Activated CD4-positive, alpha-beta T cell treated with anti-CD3 and anti-CD28 coated beads, Interleukin-2, amount 10 ng/mL, durations not matched to agents 7 days and 5 days (primary cell): Measurements from ENCODE around the gene ABCC9. TPM values are rescaled to one million over a fixed set of nuclear protein-coding genes. Genes with fewer than 3 reads are reported as not detected.
"Not testable (repeated sequence)": the region's sequence is repeated elsewhere in the genome, so short reads cannot be mapped to it uniquely, and the experiment has no call there.

ENCODE experiments used
- CTCF ChIA-PET: fragments of 350-600 bp; sonication (Branson Sonifier 250); formaldehyde crosslinking; loops from one replicate; lab custom pipeline; 2021; ENCODE audit warnings: antibody characterized with exemption; lab: Charles Lee
- POLR2A ChIA-PET: fragments of 350-600 bp; sonication (Branson Sonifier 250); formaldehyde crosslinking; loops from one replicate; lab custom pipeline; 2021; ENCODE audit warnings: antibody characterized with exemption; lab: Charles Lee
- DNase-seq: peaks from one replicate; pipeline ENCODE4 v3.0.0-alpha.2; 2020
- H3K27ac Mint-ChIP-seq: one replicate; pipeline ENCODE4 v1.8.0; 2021; ENCODE audit warnings: mild to moderate bottlenecking, moderate library complexity, mixed read lengths
- H3K27me3 Mint-ChIP-seq: one replicate; pipeline ENCODE4 v1.8.0; 2021; ENCODE audit warnings: mixed read lengths
- H3K36me3 Mint-ChIP-seq: one replicate; pipeline ENCODE4 v1.8.0; 2021; ENCODE audit warnings: low read depth, mixed read lengths
- H3K4me1 Mint-ChIP-seq: one replicate; pipeline ENCODE4 v1.8.0; 2021; ENCODE audit warnings: mixed read lengths
- H3K4me3 Mint-ChIP-seq: one replicate; pipeline ENCODE4 v1.8.0; 2021; ENCODE audit warnings: mild to moderate bottlenecking, moderate library complexity, mixed read lengths
- H3K9me3 Mint-ChIP-seq: one replicate; pipeline ENCODE4 v1.8.0; 2021; ENCODE audit warnings: mixed read lengths
- total RNA-seq, 2 experiments: library from RNA; stranded (reverse); gene quantifications; one replicate each; pipeline ENCODE4 v1.2.3, GENCODE V29; 2021

ABCC9 gene
- total RNA-seq, 2 experiments from 2014 or later: not detected

- DNase-seq: no peak
- H3K9me3 Mint-ChIP-seq: no peaks in the 10 kb centered on the region
- no peak overlapping the region for H3K27ac Mint-ChIP-seq
- POLR2A ChIA-PET: no interaction called here
- no peaks in the 10 kb centered on the region for H3K4me1 Mint-ChIP-seq
- H3K27me3 Mint-ChIP-seq: peaks cover 2% of the 10 kb centered on the region
- no peak overlapping the region for H3K4me3 Mint-ChIP-seq
- CTCF ChIA-PET: no interaction called here
- no peaks in the 10 kb centered on the region for H3K36me3 Mint-ChIP-seq
Measured at GRCh38 chr12:21818627-21819026, 122.6 kb downstream of the ABCC9 start.

- CTCF ChIA-PET: no interaction called here
- Mint-ChIP-seq H3K9me3 (no peaks in the 10 kb centered on the region), H3K36me3 (no peaks in the 10 kb centered on the region)
Measured at GRCh38 chr12:21815306-21816062, 125.7 kb downstream of the ABCC9 start.

GRCh38 chr12:21814814-21815213 lies 126.4 kb downstream of the ABCC9 start:
- DNase-seq: no peak
- H3K9me3 Mint-ChIP-seq: no peaks in the 10 kb centered on the region
- H3K4me3 Mint-ChIP-seq: no peak overlapping the region
- H3K4me1 Mint-ChIP-seq: no peaks in the 10 kb centered on the region
- CTCF ChIA-PET: no interaction called here
- no peak overlapping the region for H3K27ac Mint-ChIP-seq
- no peaks in the 10 kb centered on the region for H3K27me3 Mint-ChIP-seq
- H3K36me3 Mint-ChIP-seq: no peaks in the 10 kb centered on the region
- POLR2A ChIA-PET: no interaction called here

More at GRCh38 chr12:21815306-21816062, 125.7 kb downstream of the ABCC9 start:
- no peak for DNase-seq
- Mint-ChIP-seq H3K4me3 (no peak overlapping the region), H3K27ac (no peak overlapping the region), H3K4me1 (no peaks in the 10 kb centered on the region), H3K27me3 (no peaks in the 10 kb centered on the region)
- POLR2A ChIA-PET: no interaction called here

GRCh38 chr12:21814327-21814726 lies 126.9 kb downstream of the ABCC9 start:
- Mint-ChIP-seq H3K4me1 (no peaks in the 10 kb centered on the region), H3K36me3 (no peaks in the 10 kb centered on the region), H3K27ac (no peak overlapping the region), H3K4me3 (no peak overlapping the region), H3K9me3 (no peaks in the 10 kb centered on the region), H3K27me3 (no peaks in the 10 kb centered on the region)
- CTCF ChIA-PET: no interaction called here
- DNase-seq: no peak
- POLR2A ChIA-PET: no interaction called here

- DNase-seq: no peak
- H3K27ac Mint-ChIP-seq: no peak overlapping the region
- no peaks in the 10 kb centered on the region for H3K36me3 Mint-ChIP-seq
- CTCF ChIA-PET: no interaction called here
- H3K4me1 Mint-ChIP-seq: no peaks in the 10 kb centered on the region
- no peak overlapping the region for H3K4me3 Mint-ChIP-seq
- POLR2A ChIA-PET: no interaction called here
- no peaks in the 10 kb centered on the region for H3K9me3 Mint-ChIP-seq
- H3K27me3 Mint-ChIP-seq: no peaks in the 10 kb centered on the region
Measured at GRCh38 chr12:21813751-21814150, 127.5 kb downstream of the ABCC9 start.

DNA sequence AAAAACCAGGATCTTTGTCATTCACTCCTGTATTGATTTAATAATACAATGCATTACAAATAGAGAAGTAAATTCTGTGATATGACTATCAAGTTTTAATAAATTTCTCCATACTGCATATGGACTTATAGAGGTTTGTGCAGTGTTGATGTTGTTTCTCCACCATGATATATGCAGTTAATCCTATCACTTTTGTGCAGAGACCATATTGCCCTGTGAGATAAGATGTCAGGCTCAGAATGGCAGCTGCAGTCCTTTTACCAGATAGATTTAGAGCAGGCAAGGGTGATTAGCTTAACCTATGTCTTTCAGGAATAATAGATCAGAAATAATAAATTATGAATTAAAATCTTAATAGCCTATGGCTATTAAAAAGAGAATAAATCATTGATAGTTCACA lies 128.1 kb downstream of the ABCC9 start:
- Mint-ChIP-seq H3K36me3 (no peaks in the 10 kb centered on the region), H3K4me3 (no peak overlapping the region)
- CTCF ChIA-PET: no interaction called here

GRCh38 chr12:21812340-21812739 lies 128.9 kb downstream of the ABCC9 start:
- CTCF ChIA-PET, POLR2A ChIA-PET, H3K9me3 Mint-ChIP-seq: not testable (repeated sequence)

More for the DNA sequence above, 128.1 kb downstream of the ABCC9 start:
- H3K4me1 Mint-ChIP-seq: no peaks in the 10 kb centered on the region
- no peaks in the 10 kb centered on the region for H3K27me3 Mint-ChIP-seq
- DNase-seq: no peak
- no peaks in the 10 kb centered on the region for H3K9me3 Mint-ChIP-seq
- POLR2A ChIA-PET: no interaction called here
- H3K27ac Mint-ChIP-seq: no peak overlapping the region

DNA sequence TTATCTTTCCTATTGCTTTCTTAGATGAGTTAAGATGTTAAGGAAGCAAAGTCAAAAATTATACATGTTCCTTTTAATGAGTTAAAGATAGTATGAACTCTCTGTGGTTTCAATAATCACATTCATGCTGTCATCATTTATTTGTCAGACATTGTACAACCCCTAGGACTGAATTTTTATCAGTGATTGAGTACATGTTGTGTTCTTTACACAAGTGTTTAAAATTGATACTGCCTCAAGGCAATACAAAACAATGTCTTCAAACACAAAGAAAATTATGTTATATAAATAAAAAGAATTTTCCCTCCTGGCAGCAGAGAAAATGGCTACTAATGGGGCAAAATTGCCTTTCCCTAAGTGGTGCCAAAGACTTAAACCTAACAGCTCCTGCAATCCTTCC lies 132.1 kb downstream of the ABCC9 start:
- DNase-seq: no peak
- CTCF ChIA-PET: no interaction called here
- no peak overlapping the region for H3K4me3 Mint-ChIP-seq
- POLR2A ChIA-PET: no interaction called here
- no peaks in the 10 kb centered on the region for H3K27me3 Mint-ChIP-seq
- no peaks in the 10 kb centered on the region for H3K4me1 Mint-ChIP-seq
- no peaks in the 10 kb centered on the region for H3K9me3 Mint-ChIP-seq
- no peak overlapping the region for H3K27ac Mint-ChIP-seq
- H3K36me3 Mint-ChIP-seq: no peaks in the 10 kb centered on the region

More at GRCh38 chr12:21812340-21812739, 128.9 kb downstream of the ABCC9 start:
- H3K4me1 Mint-ChIP-seq, H3K27ac Mint-ChIP-seq, H3K4me3 Mint-ChIP-seq, H3K36me3 Mint-ChIP-seq, H3K27me3 Mint-ChIP-seq, DNase-seq: not testable (repeated sequence)

DNA sequence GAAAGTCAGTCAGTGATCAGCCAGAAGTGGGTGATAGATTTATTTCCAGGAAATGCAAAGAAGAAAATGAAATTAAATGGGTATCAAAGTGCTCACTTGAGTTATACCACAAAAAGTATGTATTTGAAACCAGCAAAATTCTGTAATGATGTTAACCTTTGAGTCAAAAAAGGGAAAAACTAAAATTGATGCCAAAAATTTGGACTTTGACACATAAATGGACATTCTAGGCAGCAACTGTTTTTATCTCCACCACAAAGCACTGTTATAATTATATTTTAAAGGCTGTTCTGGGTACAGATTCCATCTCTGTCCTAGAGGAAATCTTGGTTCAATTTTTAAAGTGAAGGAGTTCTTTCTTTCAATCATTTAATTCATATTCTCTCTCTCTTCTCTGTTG lies 135.0 kb downstream of the ABCC9 start:
- Mint-ChIP-seq H3K27ac (no peak overlapping the region), H3K4me3 (no peak overlapping the region), H3K27me3 (no peaks in the 10 kb centered on the region), H3K36me3 (no peaks in the 10 kb centered on the region), H3K4me1 (no peaks in the 10 kb centered on the region), H3K9me3 (no peaks in the 10 kb centered on the region)
- POLR2A ChIA-PET: no interaction called here
- CTCF ChIA-PET: no interaction called here
- no peak for DNase-seq

DNA sequence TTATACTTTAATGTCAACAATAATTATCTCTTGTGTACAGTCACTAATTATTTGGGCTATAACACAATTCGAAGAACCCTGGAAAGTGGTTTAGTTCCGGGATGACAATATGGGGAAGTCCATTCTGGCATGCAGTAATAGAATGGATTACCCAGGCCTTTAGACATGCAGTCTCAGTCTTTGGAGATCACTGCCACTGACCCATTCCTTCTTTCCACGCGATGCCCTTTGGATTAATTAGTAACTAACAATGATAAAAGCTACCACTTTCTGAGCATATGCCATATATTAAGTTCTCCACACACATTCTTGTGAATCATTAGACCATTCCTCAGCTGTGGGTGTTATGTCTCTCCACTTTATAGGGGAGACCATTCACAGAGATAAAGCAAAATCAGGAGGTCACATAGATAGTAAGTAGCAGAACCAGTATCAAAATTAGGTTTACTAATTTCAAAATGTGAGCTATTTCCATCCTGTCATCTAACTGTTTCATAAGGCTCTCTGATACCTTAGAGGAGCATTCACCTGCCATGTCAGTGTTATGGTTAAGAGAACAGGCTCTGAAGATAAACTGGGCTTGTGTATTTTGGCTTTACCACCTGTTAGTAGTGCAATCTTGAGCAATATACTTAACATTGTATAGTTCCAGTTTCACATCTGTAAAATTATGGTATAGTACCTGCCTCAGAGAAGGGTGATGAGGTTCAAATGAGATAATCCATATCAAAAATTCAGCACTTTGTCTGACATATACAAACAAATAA lies 139.5 kb downstream of the ABCC9 start:
- no peak overlapping the region for H3K27ac Mint-ChIP-seq
- CTCF ChIA-PET: no interaction called here

DNA sequence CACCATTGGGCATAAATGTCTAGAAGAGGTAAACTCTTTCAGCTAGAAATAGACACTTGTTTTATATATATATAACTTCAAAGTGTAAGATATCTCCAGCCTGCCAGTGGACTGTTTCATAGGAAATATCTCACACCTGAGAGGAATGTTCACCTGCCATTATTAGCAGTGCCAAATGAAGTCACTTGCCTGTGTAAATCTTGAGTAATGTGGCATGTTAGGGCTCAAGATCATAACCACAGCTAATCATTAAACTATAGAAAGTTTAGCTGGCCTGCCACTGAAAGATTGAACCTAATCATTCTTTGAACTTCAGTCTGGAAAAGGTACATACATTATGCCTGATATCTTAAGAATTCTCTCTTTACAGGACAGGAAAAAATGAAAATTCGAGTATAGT lies 141.2 kb downstream of the ABCC9 start:
- Mint-ChIP-seq H3K36me3 (no peaks in the 10 kb centered on the region), H3K4me3 (no peak overlapping the region), H3K27me3 (no peaks in the 10 kb centered on the region), H3K4me1 (no peaks in the 10 kb centered on the region), H3K9me3 (no peaks in the 10 kb centered on the region), H3K27ac (no peak overlapping the region)
- no peak for DNase-seq
- ChIA-PET POLR2A (no interaction called here), CTCF (no interaction called here)

More for the DNA sequence above, 139.5 kb downstream of the ABCC9 start:
- no peak overlapping the region for H3K4me3 Mint-ChIP-seq
- POLR2A ChIA-PET: no interaction called here
- H3K27me3 Mint-ChIP-seq: no peaks in the 10 kb centered on the region
- H3K36me3 Mint-ChIP-seq: no peaks in the 10 kb centered on the region
- no peaks in the 10 kb centered on the region for H3K4me1 Mint-ChIP-seq
- DNase-seq: no peak
- H3K9me3 Mint-ChIP-seq: no peaks in the 10 kb centered on the region

- Mint-ChIP-seq H3K9me3 (no peaks in the 10 kb centered on the region), H3K4me1 (no peaks in the 10 kb centered on the region), H3K27me3 (no peaks in the 10 kb centered on the region), H3K27ac (no peak overlapping the region), H3K4me3 (no peak overlapping the region), H3K36me3 (no peaks in the 10 kb centered on the region)
- ChIA-PET POLR2A (no interaction called here), CTCF (no interaction called here)
- no peak for DNase-seq
Measured at GRCh38 chr12:21797539-21797938, 143.7 kb downstream of the ABCC9 start.

DNA sequence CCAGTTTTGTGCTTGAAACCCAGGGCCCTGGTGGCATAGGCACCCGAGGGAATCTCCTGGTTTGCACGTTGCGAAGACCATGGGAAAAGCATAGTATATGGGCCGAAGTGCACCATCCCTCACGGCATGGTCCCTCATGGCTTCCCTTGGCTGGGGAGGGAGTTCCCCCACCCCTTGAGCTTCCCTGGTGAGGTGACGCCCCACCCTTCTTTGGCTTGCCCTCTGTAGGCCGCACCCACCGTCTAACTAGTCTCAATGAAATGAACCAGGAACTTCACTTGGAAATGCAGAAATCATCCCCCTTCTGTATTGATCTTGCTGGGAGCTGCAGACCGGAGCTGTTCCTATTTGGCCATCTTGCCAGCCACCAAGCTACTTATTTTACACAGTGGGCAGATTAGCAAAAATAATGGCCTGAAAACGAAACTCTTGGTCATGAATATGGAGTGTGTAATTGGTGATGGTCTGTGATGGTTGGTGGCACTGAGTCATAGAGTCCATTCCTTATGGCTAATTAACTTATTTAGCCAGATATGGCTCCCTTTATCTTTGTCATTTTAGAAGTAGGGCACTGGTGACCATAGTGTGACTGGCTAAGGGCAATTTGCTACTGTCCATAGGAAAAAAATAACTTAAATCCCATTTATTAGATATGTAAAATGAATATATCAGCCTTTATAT lies 145.4 kb downstream of the ABCC9 start:
- H3K27ac Mint-ChIP-seq: no peak overlapping the region
- H3K36me3 Mint-ChIP-seq: no peaks in the 10 kb centered on the region
- POLR2A ChIA-PET: no interaction called here
- CTCF ChIA-PET: interaction anchor here (0.6 kb wide), 1 partner anchor 100 kb away, joined by 3 read pairs; no protein-coding TSS in a partner anchor
- H3K27me3 Mint-ChIP-seq: no peaks in the 10 kb centered on the region
- H3K9me3 Mint-ChIP-seq: no peaks in the 10 kb centered on the region
- no peaks in the 10 kb centered on the region for H3K4me1 Mint-ChIP-seq
- H3K4me3 Mint-ChIP-seq: no peak overlapping the region
- DNase-seq: no peak
